ENCODE data around the gene MAPK6.

The MAPK6 gene

DNA sequence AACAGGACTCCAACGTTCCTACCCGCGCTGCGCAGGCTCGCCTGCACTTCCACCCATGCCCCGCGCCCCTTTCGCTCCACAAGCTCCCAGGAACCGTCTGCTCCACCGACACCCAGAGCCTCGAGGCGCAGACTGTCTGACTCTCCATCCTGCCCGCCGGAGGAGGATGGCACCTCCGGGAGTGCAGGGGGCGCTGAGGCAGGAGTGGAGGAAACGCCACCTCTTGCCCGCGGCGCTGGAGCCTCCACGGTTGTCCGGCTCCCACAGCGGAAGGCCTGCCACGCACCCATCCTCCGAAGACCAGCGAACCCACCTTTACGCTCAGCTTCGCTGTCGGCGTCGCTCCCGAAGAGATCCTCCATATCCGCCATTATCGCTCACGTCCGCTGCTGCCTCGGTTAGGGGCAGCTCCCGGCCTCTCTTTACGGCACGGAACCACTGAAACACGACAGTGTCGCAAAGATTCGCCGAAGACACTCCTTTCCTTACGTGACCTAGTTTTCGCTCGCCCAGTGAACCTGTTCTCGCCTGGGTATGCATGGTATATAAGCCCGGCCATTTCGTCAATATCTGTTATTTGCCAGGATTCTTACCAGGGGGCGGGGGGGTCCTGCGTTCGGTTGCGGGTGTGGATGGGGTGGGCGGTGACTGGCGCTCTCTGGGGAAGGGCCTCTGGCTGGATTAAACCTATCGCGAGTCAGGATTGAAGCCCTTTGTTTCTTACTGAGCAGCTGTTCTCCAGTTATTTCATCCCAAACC lies 47.5 kb upstream of the MAPK6 start, which contains the start of gene LEO1:
Gene LEO1 (minus strand): TSS at position 404 of the 759 bp plus-strand sequence. CDS start 33 bp downstream, at position 371.
- H2AK5ac ChIP-seq (ENCODE audit: low read depth, low read length) = no peak within 1 kb of the TSS
- peak within 1 kb of the TSS; percentile 98 for H3K9ac ChIP-seq (ENCODE audit: low read depth, low read length, poor library complexity)
- H3K14ac ChIP-seq (ENCODE audit: low read length) = peak within 1 kb of the TSS; percentile 72
- DNase-seq (ENCODE audit: low spot score) = peak; percentile 96
- H2BK120ac ChIP-seq (ENCODE audit: low read depth, low read length) = no peak within 1 kb of the TSS
- H4K91ac ChIP-seq (ENCODE audit: low read depth, low read length, poor library complexity) = no peak within 1 kb of the TSS
- H3K4ac ChIP-seq (ENCODE audit: low read length) = no peak within 1 kb of the TSS
- peaks cover 3% of the 10 kb centered on the region for H3K79me1 ChIP-seq (ENCODE audit: low read depth, low read length)
- peak within 1 kb of the TSS; percentile 83 for H4K8ac ChIP-seq (ENCODE audit: low read depth, low read length)
- H2BK12ac ChIP-seq (ENCODE audit: low read length) = no peak within 1 kb of the TSS
- H3K18ac ChIP-seq (ENCODE audit: low read length) = peak within 1 kb of the TSS; percentile 96
- whole genome bisulfite sequencing, 2 donors (ENCODE audit: extremely low coverage in 2 of 2, insufficient read length in 2 of 2, insufficient replicate concordance in 1 of 2) = no CpG with 5 or more reads among the region's 58 CpGs
- peak within 1 kb of the TSS; percentile 55 for H3K4me2 ChIP-seq (ENCODE audit: insufficient read depth, low read length, poor library complexity, severe bottlenecking)
- peak within 1 kb of the TSS; percentile 70 to 95 for H3K4me3 ChIP-seq (ENCODE audit: low read length in 2 of 2)
- no peaks in the 10 kb centered on the region for H3K27me3 ChIP-seq (ENCODE audit: control insufficient read depth in 3 of 3, insufficient read depth in 3 of 3, low read depth in 1 of 3, low read length in 3 of 3)
- peak within 1 kb of the TSS; percentile 92 for H2AFZ ChIP-seq (ENCODE audit: low read length)
- H3K36me3 ChIP-seq (replicated peaks in 1 of 2; ENCODE audit: control insufficient read depth in 2 of 2, insufficient read depth in 2 of 2, low read length in 2 of 2) = peaks cover 0 to 16% of the 10 kb centered on the region in 2 donors
- H3K27ac ChIP-seq (replicated peaks; ENCODE audit: low read length) = peak within 1 kb of the TSS; percentile 80
- H2BK15ac ChIP-seq (ENCODE audit: low read length) = peak within 1 kb of the TSS; percentile 11
- H2BK5ac ChIP-seq (ENCODE audit: low read length) = peak within 1 kb of the TSS; percentile 59
- H3K23ac ChIP-seq (ENCODE audit: low read depth, low read length, poor library complexity) = peak within 1 kb of the TSS; percentile 94
- H3K9me3 ChIP-seq (replicated peaks in 1 of 2; ENCODE audit: control insufficient read depth in 2 of 2, insufficient read depth in 1 of 2, low read depth in 1 of 2, low read length in 2 of 2) = peaks cover 0 to 10% of the 10 kb centered on the region in 2 donors
- H3K4me1 ChIP-seq (ENCODE audit: control insufficient read depth in 2 of 2, insufficient read depth in 1 of 2, low read depth in 1 of 2, low read length in 2 of 2) = no peaks in the 10 kb centered on the region

DNA sequence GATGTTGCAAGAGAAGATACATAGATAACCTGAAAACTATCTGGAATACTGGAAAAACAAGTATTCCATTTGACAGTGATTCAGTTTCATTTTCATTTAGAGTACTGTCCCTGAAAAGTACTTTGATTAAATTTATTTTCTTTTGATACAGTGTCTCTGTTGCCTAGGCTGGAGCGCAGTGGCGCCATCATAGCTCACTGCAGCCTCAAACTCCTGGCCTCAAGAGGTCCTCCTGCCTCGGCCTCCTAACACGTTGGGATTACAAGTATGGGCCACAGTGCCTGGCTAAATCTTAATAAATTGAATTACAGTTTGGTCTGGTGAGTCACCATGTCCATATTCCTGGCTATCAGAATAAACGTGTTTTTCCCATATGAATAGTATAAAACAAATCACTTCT lies 45.8 kb upstream of the MAPK6 start:
- no peak overlapping the region for H4K8ac ChIP-seq (ENCODE audit: low read depth, low read length)
- H4K91ac ChIP-seq (ENCODE audit: low read depth, low read length, poor library complexity) = no peak overlapping the region
- no peak overlapping the region for H3K4me2 ChIP-seq (ENCODE audit: insufficient read depth, low read length, poor library complexity, severe bottlenecking)
- no peak overlapping the region for H3K18ac ChIP-seq (ENCODE audit: low read length)
- H2BK120ac ChIP-seq (ENCODE audit: low read depth, low read length) = no peak overlapping the region
- H2BK15ac ChIP-seq (ENCODE audit: low read length) = no peak overlapping the region
- no CpG with 5 or more reads among the region's 5 CpGs for WGBS, 2 donors (ENCODE audit: extremely low coverage in 2 of 2, insufficient read length in 2 of 2, insufficient replicate concordance in 1 of 2)
- H3K23ac ChIP-seq (ENCODE audit: low read depth, low read length, poor library complexity) = no peak overlapping the region
- DNase-seq (ENCODE audit: low spot score) = no peak
- H3K4me3 ChIP-seq (ENCODE audit: low read length in 2 of 2) = no peak overlapping the region
- H2BK12ac ChIP-seq (ENCODE audit: low read length) = no peak overlapping the region
- peaks cover 3% of the 10 kb centered on the region for H3K79me1 ChIP-seq (ENCODE audit: low read depth, low read length)
- no peak overlapping the region for H2AK5ac ChIP-seq (ENCODE audit: low read depth, low read length)
- H3K9ac ChIP-seq (ENCODE audit: low read depth, low read length, poor library complexity) = no peak overlapping the region
- no peak overlapping the region for H3K27ac ChIP-seq (replicated peaks; ENCODE audit: low read length)
- H3K27me3 ChIP-seq (ENCODE audit: control insufficient read depth in 3 of 3, insufficient read depth in 3 of 3, low read depth in 1 of 3, low read length in 3 of 3) = no peaks in the 10 kb centered on the region
- H2BK5ac ChIP-seq (ENCODE audit: low read length) = no peak overlapping the region
- no peaks in the 10 kb centered on the region for H3K4me1 ChIP-seq (ENCODE audit: control insufficient read depth in 2 of 2, insufficient read depth in 1 of 2, low read depth in 1 of 2, low read length in 2 of 2)
- no peak overlapping the region for H3K4ac ChIP-seq (ENCODE audit: low read length)
- no peak overlapping the region for H3K14ac ChIP-seq (ENCODE audit: low read length)
- H3K36me3 ChIP-seq (replicated peaks in 1 of 2; ENCODE audit: control insufficient read depth in 2 of 2, insufficient read depth in 2 of 2, low read length in 2 of 2) = peaks cover 0 to 16% of the 10 kb centered on the region in 2 donors
- H3K9me3 ChIP-seq (replicated peaks in 1 of 2; ENCODE audit: control insufficient read depth in 2 of 2, insufficient read depth in 1 of 2, low read depth in 1 of 2, low read length in 2 of 2) = peaks cover 0 to 2% of the 10 kb centered on the region in 2 donors
- H2AFZ ChIP-seq (ENCODE audit: low read length) = no peak overlapping the region

DNA sequence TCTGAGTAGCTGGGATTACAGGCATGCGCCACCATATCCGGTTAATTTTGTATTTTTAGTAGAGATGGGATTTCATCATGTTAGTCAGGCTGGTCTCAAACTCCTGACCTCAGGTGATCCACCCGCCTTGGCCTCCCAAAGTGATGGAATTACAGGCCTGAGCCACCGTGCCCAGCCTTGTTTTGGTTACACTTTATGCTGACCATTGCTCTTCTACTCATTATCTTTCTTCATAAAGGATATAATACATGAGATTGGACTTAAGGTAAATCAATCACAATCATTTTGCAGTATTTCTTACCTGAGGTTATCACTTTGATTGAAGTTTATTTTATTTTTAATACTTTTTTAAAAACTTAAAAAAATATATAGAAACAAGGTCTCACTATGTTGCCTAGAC lies 45.2 kb upstream of the MAPK6 start:
- Histone ChIP-seq H3K4me2 (ENCODE audit: insufficient read depth, low read length, poor library complexity, severe bottlenecking) (no peak overlapping the region), H3K14ac (ENCODE audit: low read length) (no peak overlapping the region), H4K8ac (ENCODE audit: low read depth, low read length) (no peak overlapping the region), H3K79me1 (ENCODE audit: low read depth, low read length) (peaks cover 3% of the 10 kb centered on the region), H3K4me3 (ENCODE audit: low read length in 2 of 2) (no peak overlapping the region), H2BK15ac (ENCODE audit: low read length) (no peak overlapping the region), H3K9me3 (replicated peaks in 1 of 2; ENCODE audit: control insufficient read depth in 2 of 2, insufficient read depth in 1 of 2, low read depth in 1 of 2, low read length in 2 of 2) (peaks cover 0 to under 1% of the 10 kb centered on the region in 2 donors), H3K9ac (ENCODE audit: low read depth, low read length, poor library complexity) (no peak overlapping the region), H3K18ac (ENCODE audit: low read length) (no peak overlapping the region), H3K27ac (replicated peaks; ENCODE audit: low read length) (no peak overlapping the region), H2BK12ac (ENCODE audit: low read length) (no peak overlapping the region), H3K4me1 (ENCODE audit: control insufficient read depth in 2 of 2, insufficient read depth in 1 of 2, low read depth in 1 of 2, low read length in 2 of 2) (no peaks in the 10 kb centered on the region), H2AFZ (ENCODE audit: low read length) (no peak overlapping the region), H3K36me3 (replicated peaks in 1 of 2; ENCODE audit: control insufficient read depth in 2 of 2, insufficient read depth in 2 of 2, low read length in 2 of 2) (peaks cover 0 to 16% of the 10 kb centered on the region in 2 donors), H2BK120ac (ENCODE audit: low read depth, low read length) (no peak overlapping the region), H3K4ac (ENCODE audit: low read length) (no peak overlapping the region), H2AK5ac (ENCODE audit: low read depth, low read length) (no peak overlapping the region), H2BK5ac (ENCODE audit: low read length) (no peak overlapping the region), H3K27me3 (ENCODE audit: control insufficient read depth in 3 of 3, insufficient read depth in 3 of 3, low read depth in 1 of 3, low read length in 3 of 3) (no peaks in the 10 kb centered on the region), H4K91ac (ENCODE audit: low read depth, low read length, poor library complexity) (no peak overlapping the region), H3K23ac (ENCODE audit: low read depth, low read length, poor library complexity) (no peak overlapping the region)
- DNase-seq (ENCODE audit: low spot score) = no peak
- WGBS, 2 donors (ENCODE audit: extremely low coverage in 2 of 2, insufficient read length in 2 of 2, insufficient replicate concordance in 1 of 2) = no CpG with 5 or more reads among the region's 4 CpGs

DNA sequence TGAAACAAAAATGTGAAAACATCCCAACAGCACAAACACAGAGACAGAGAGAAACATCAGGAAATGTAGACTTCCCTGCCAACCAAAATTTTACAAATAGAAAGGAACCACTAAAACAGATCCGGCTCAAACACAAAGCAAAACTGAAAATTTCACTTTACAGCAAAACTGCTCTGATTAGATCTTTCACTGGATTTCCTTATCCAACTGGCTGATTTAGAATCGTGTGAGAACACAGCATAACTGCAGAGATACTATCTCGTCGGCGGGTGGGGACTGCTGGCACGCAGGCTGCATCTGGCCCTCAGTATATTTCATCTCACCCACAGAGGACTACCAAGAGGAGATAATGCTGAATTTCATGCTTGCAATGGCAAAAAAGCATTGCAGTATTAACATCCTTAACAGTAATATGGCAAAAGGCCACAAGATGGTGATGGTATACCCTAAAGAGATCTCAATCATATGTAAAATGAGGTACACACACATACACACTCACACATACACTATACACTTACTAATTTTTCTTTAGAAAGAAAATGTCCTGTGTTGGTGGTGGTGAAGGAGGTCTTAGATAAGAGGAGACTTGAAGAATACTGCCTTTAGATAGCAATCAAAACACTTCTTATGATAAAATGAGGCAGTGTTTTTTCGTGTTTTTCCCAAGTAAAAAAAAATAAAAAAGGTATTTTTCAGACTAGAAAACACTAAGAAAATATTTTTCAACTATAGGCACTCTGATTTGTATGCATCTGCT lies 36.8 kb upstream of the MAPK6 start:
- no peak overlapping the region for H3K18ac ChIP-seq (ENCODE audit: low read length)
- H3K79me1 ChIP-seq (ENCODE audit: low read depth, low read length) = no peaks in the 10 kb centered on the region
- H3K4me3 ChIP-seq (ENCODE audit: low read length in 2 of 2) = no peak overlapping the region
- H3K9me3 ChIP-seq (replicated peaks in 1 of 2; ENCODE audit: control insufficient read depth in 2 of 2, insufficient read depth in 1 of 2, low read depth in 1 of 2, low read length in 2 of 2) = no peaks in the 10 kb centered on the region
- no peaks in the 10 kb centered on the region for H3K4me1 ChIP-seq (ENCODE audit: control insufficient read depth in 2 of 2, insufficient read depth in 1 of 2, low read depth in 1 of 2, low read length in 2 of 2)
- no peak overlapping the region for H2BK5ac ChIP-seq (ENCODE audit: low read length)
- H2BK12ac ChIP-seq (ENCODE audit: low read length) = no peak overlapping the region
- no peak overlapping the region for H3K14ac ChIP-seq (ENCODE audit: low read length)
- H2BK15ac ChIP-seq (ENCODE audit: low read length) = no peak overlapping the region
- H3K4me2 ChIP-seq (ENCODE audit: insufficient read depth, low read length, poor library complexity, severe bottlenecking) = no peak overlapping the region
- H4K8ac ChIP-seq (ENCODE audit: low read depth, low read length) = no peak overlapping the region
- no peak overlapping the region for H4K91ac ChIP-seq (ENCODE audit: low read depth, low read length, poor library complexity)
- H3K9ac ChIP-seq (ENCODE audit: low read depth, low read length, poor library complexity) = no peak overlapping the region
- no peaks in the 10 kb centered on the region for H3K36me3 ChIP-seq (replicated peaks in 1 of 2; ENCODE audit: control insufficient read depth in 2 of 2, insufficient read depth in 2 of 2, low read length in 2 of 2)
- no peak overlapping the region for H2BK120ac ChIP-seq (ENCODE audit: low read depth, low read length)
- no peak overlapping the region for H2AK5ac ChIP-seq (ENCODE audit: low read depth, low read length)
- H3K27ac ChIP-seq (replicated peaks; ENCODE audit: low read length) = no peak overlapping the region
- WGBS, 2 donors (ENCODE audit: extremely low coverage in 2 of 2, insufficient read length in 2 of 2, insufficient replicate concordance in 1 of 2) = no CpG with 5 or more reads among the region's 7 CpGs
- no peak for DNase-seq (ENCODE audit: low spot score)
- H3K27me3 ChIP-seq (ENCODE audit: control insufficient read depth in 3 of 3, insufficient read depth in 3 of 3, low read depth in 1 of 3, low read length in 3 of 3) = no peaks in the 10 kb centered on the region
- no peak overlapping the region for H3K4ac ChIP-seq (ENCODE audit: low read length)
- H3K23ac ChIP-seq (ENCODE audit: low read depth, low read length, poor library complexity) = no peak overlapping the region
- peak overlapping the region; percentile 70 for H2AFZ ChIP-seq (ENCODE audit: low read length)

All from neuronal stem cell (in vitro differentiated cells).